Neural cell (in vitro differentiated cells): ENCODE data around the gene FERMT1.

Experiments used
- CTCF ChIP-seq: fragments of 450-650 bp; IDR thresholded peaks from 2 replicates; pipeline ENCODE4 v1.5.1; 2014; ENCODE audit warnings: antibody characterized with exemption, mild to moderate bottlenecking, moderate library complexity; ENCODE audit not compliant: poor library complexity, severe bottlenecking
- EP300 ChIP-seq: fragments of 450-650 bp; conservative IDR thresholded peaks from 2 replicates; pipeline ENCODE4 v1.6.1; 2014; ENCODE audit warnings: antibody characterized with exemption, mild to moderate bottlenecking, moderate library complexity; ENCODE audit not compliant: poor library complexity, severe bottlenecking
- EZH2 ChIP-seq: fragments of 200-600, 300-800 bp; shearing (Covaris generic), sonication (generic); IDR thresholded peaks from 2 replicates; pipeline ENCODE4 v1.6.1; 2014; ENCODE audit warnings: antibody characterized with exemption, low read length, borderline replicate concordance, mild to moderate bottlenecking; ENCODE audit not compliant: insufficient read depth, poor library complexity, severe bottlenecking
- MXI1 ChIP-seq: fragments of 450-650 bp; conservative IDR thresholded peaks from 2 replicates; pipeline ENCODE4 v1.6.1; 2014; ENCODE audit warnings: antibody characterized with exemption, mild to moderate bottlenecking; ENCODE audit not compliant: poor library complexity, severe bottlenecking
- REST ChIP-seq: IDR thresholded peaks from 2 replicates; pipeline ENCODE4 v1.6.1; 2012; ENCODE audit warnings: borderline replicate concordance

- TF ChIP-seq EZH2 (no peak), CTCF (no peak), REST (no peak), MXI1 (no peak), EP300 (no peak)
Observed at GRCh38 chr20:6148073-6148472, 25.2 kb upstream of the FERMT1 start.
